Measurements from ENCODE around the gene WDR35. TPM values are rescaled to one million over a fixed set of nuclear protein-coding genes. Genes with fewer than 3 reads are reported as not detected.

The WDR35 gene
- total RNA-seq, result 14.4 and 15.6 TPM in 2 replicates

GRCh38 chr2:19989667-19990415, at the start of gene WDR35:
Gene WDR35, minus strand, starts transcription at chr2:19990105. Its CDS starts 90 bp downstream, at chr2:19990015.

GRCh38 chr2:20012282-20013125, 22.6 kb upstream of the WDR35 start, which contains the start of gene MATN3:
Gene MATN3, minus strand, starts transcription at chr2:20012668. Its CDS starts 37 bp downstream, at chr2:20012631.

GRCh38 chr2:19901442-19902215, 88.3 kb downstream of the WDR35 start, which contains the start of gene TTC32:
Gene TTC32, minus strand, starts transcription at chr2:19901983. Its CDS starts 129 bp downstream, at chr2:19901854.

Other genes with a start within 250 kb of the WDR35 start
- 4.8 and 5.8 TPM in 2 replicates for gene TTC32, start 88.1 kb downstream of the WDR35 start, total RNA-seq
- 0.26 and 0.44 TPM in 2 replicates for gene MATN3, start 22.6 kb upstream of the WDR35 start, total RNA-seq
- gene LAPTM4A, start 61.5 kb upstream of the WDR35 start, total RNA-seq, result 148 and 154 TPM in 2 replicates
- 4.6 and 5.3 TPM in 2 replicates for gene SDC1, start 235.0 kb upstream of the WDR35 start, total RNA-seq